ENCODE data around the gene PRPF31.
A peak's percentile ranks its signal among the peaks of the same experiment; 100 is the strongest.

The PRPF31 gene

DNA sequence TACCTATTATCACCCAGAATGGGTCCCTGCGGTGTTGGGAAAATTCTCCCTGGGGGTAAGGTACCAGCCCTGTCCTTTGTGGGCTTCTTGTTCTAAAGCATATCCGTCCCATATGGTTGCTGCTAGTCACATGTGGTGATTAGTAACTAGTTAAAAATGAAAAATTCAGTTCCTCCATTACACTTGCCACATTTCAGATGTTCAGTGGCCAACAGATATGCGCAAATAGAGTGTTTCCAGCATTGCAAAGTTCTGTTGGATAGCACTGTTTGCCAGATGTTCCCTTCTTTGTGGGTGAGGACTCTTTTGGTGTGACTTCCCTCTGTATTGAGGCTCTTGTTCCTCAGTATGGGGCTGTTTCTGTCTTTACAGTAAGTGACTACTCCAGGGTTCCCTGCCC lies 25.8 kb downstream of the PRPF31 start:
- no peak for DNase-seq (ENCODE audit: low read depth)

- DNase-seq (ENCODE audit: low read depth) = no peak
These were observed 26.7 kb downstream of the PRPF31 start for GRCh38 chr19:54142166-54142780.

DNA sequence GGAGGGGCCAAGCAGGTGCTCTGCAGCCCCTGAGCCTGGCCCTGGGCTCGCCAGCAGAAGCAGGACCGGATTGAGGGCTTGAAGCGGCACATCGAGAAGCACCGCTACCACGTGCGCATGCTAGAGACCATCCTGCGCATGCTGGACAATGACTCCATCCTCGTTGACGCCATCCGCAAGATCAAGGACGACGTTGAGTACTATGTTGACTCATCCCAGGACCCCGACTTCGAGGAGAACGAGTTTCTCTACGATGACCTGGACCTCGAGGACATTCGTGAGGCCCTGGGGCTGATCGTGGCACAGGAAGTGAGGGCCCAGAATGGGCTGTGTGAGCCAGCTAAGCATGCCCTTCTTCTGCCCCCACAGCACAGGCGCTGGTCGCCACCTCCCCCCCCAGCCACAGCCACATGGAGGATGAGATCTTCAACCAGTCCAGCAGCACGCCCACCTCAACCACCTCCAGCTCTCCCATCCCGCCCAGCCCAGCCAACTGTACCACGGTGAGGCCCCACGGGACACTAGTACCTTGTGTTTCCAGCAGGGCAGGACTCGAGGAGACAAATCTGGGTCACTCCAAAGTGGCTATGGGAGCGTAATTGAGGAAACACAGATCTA lies 30.1 kb downstream of the PRPF31 start:
- DNase-seq (ENCODE audit: low read depth) = no peak

DNA sequence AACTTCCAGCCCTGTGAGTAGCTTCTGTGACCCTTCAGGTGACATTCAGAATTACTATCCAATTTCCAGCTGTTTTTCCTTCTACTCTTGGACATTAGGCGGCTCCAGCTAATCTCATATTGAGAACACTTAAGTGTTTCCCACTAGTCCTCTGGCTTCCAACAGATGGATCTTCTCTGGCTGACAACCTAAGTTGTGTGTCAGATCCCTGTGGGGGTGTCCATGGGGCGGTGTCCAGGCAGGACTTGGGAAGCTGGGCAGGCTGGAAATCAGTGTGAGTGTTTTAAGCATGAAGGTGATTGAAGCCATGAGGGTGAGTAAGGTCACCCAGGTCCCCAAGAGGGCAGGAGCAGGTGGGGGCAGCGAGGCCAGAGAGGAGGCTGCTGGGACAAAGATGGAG lies 32.1 kb downstream of the PRPF31 start:
- no peak for DNase-seq (ENCODE audit: low read depth)

- no peak for DNase-seq (ENCODE audit: low read depth)
These were observed 32.6 kb downstream of the PRPF31 start for GRCh38 chr19:54148158-54148557.

GRCh38 chr19:54149021-54149812 lies 33.7 kb downstream of the PRPF31 start:
- no peak for DNase-seq (ENCODE audit: low read depth)

DNA sequence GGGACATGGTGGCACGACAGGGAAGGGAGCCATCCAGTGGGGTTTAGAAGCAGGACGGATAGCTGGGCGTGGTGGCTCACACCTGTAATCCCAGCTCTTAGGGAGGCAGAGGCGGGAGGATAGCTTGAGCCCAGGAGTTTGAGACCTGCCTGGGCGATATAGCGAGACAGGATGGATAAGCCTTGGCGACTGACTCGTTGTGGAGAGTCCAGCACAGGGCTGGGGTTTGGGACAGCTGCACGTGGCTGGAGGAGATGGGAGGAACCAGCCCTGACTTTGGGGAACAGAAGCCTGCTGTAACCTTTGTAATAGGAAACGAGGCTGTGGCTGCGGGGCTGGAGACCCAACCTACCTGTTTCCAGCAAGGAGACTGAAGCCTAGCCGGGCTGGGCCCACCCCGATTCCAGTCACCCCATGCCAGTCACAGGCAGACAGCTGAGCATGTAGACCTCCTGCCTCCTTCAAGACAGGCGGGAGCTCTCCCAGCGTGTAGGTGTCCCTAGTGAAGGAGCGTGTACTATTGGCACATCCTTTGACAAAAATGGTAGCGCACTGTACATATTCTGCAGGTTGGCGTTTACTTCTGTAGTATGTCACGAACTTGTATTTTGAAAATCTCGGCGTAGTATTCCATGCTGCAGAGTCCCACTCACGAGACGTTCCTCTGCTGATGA lies 35.9 kb downstream of the PRPF31 start:
- DNase-seq (ENCODE audit: low read depth) = no peak

- DNase-seq (ENCODE audit: low read depth) = no peak
These were observed 36.7 kb downstream of the PRPF31 start for GRCh38 chr19:54152267-54152666.

DNA sequence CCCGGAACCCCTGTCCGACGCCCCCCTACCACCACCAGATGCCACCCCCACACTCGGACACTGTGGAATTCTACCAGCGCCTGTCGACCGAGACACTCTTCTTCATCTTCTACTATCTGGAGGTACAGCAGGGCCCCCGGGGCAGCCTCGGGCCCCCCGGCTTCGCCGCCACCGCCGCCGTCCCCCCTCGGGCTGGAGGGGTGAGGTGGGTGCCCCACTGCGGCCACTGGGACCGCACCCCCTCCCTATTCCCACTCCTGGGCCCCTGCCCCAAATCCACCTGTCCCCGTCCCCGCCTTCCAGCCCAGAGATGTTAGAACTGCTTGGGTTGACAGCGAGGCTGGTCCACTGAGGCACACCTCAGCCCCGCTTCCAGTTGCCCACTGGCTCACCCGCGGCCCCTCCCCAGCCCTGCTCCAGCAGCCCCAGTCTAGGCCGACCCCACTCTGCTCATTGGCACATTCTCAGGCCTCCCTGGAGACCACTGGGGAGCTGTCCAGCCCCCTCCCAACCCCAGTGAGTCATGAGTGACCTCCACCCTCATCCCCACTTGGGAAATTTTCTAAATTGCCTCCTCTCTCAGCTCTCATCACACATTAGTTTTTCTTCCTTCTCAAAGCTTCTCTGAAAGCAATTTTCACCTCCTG lies 37.4 kb downstream of the PRPF31 start:
- no peak for DNase-seq (ENCODE audit: low read depth)

DNA sequence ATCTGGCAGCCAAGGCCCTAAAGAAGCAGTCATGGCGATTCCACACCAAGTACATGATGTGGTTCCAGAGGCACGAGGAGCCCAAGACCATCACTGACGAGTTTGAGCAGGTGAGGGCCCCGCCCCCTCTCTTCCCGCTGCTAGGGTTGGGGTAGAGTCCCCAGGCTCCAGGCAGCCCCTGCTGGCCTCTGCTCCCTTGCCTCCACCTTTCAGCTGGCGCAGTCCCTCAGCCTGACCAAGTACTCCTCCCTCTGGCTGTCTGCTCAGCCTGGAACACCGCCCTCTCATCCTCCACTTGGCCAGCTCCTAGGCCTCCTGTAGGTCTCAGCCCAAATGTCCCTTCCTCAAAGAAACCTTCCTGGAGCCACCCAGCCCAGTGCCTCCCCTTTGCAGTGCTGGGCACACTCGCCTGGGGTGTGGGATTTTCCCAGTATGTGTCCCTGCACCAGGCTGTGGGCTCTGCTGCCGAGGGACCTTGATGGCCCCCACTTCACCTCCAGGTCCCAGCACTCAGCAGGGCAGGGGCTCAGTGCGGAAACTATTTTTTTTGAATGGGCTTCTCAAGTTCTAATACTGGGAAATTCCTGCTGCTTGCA lies 38.3 kb downstream of the PRPF31 start:
- DNase-seq (ENCODE audit: low read depth) = no peak

DNA sequence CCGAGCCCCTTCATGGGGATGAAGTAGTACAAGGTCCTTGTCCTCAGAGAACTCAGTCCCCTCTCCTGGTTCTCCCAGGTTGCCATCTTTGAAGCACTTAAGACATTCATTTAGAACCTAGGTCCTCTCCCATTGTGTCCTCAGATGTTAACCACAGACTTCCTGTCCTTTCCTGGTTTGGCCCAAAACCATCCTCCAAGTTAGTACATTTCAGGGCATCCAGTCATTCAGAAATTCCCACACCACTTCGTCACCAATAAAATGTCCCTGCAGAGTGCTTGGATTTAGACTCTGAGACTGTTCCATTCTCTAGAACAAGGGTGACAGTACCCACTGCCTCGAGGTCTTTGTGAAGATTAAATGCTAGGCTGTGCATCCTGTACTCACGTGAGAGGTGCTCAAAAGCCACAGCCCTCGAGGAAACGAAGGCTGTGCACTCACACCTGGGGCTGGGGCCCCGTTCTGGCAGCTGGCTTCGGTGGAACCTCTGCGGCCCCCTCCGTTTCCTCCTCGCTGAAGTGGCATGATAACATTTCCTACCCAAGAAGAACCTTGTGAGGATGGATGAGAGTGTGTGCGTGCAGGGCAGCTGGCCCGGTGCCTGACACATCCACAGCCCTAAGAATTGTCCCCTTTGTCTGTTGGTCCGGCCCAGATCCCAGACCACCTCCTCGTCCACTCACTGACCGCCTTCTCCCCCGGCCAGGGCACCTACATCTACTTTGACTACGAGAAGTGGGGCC lies 39.2 kb downstream of the PRPF31 start:
- no peak for DNase-seq (ENCODE audit: low read depth)

GRCh38 chr19:54155694-54156093 lies 40.1 kb downstream of the PRPF31 start:
- DNase-seq (ENCODE audit: low read depth) = no peak

- no peak for DNase-seq (ENCODE audit: low read depth)
These were observed 40.9 kb downstream of the PRPF31 start for GRCh38 chr19:54156490-54156889.

DNA sequence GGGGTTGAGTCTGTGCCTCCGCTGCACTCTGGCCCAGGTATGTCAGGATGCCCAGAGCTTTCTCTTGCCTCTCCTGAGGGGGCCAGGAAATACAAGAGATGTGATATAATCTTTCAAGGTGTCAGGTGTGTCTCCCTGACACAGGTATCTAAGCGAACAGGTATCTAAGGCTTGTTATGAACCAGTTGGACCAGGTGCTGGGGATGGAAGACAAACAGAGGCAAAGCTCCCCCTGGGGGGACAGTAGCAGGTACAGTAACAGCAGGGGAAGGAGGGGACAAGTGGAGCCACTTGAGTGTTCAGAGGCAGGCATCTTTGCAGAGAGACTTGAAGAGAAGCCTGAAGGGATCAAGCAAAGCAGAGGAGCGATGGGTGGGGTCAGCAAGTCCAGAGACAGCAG lies 41.4 kb downstream of the PRPF31 start:
- no peak for DNase-seq (ENCODE audit: low read depth)

- no peak for DNase-seq (ENCODE audit: low read depth)
These were observed 43.3 kb downstream of the PRPF31 start for GRCh38 chr19:54158812-54159351.

- peak; percentile 95 for DNase-seq (ENCODE audit: low read depth)
These were observed 44.0 kb downstream of the PRPF31 start, which contains the start of gene LENG1 for GRCh38 chr19:54159352-54160181. Gene LENG1 (minus strand): TSS chr19:54159721. CDS start chr19:54159695, 26 bp downstream.

GRCh38 chr19:54160182-54160811 lies 44.7 kb downstream of the PRPF31 start:
- no peak for DNase-seq (ENCODE audit: low read depth)

- no peak for DNase-seq (ENCODE audit: low read depth)
These were observed 45.3 kb downstream of the PRPF31 start for GRCh38 chr19:54160854-54161253.

DNA sequence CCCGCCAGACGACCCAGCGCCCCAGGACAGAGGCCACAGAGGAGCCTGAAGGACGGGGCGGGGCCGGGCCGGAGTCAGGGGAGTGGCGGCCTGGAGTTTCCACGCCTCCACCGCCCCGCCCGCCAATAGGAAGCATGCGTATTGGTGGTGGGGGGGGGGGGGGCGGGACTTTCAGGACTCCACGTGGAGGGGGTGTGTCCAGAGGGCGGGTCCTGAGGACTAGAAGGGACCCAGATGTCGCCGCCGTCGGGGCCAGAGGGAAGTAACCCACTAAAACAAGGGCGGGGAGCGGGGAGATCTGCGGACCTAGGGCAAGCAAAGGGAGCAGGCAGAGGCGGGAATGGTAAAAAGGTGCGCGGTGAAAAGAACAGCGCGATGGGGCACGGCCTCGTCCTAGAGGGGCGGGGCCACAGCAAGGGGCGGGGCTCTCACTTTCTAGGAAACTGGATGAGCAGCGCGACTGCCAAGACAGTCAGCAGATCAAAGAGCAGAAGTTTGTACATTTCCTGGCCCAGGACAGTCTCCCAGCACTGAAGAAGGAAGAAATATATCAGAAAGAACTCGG lies 46.8 kb downstream of the PRPF31 start:
- DNase-seq (ENCODE audit: low read depth) = peak; percentile 71

All from stimulated activated CD8-positive, alpha-beta memory T cell treated with anti-CD3 and anti-CD28 coated beads, Interleukin-7, amount 100 ng/mL, for 24 hours (primary cell).